Activated naive CD8-positive, alpha-beta T cell treated with anti-CD3 and anti-CD28 coated beads for 36 hours (primary cell): ENCODE results near the gene NXPH3. TPM values are rescaled to one million over a fixed set of nuclear protein-coding genes. Genes with fewer than 3 reads are reported as not detected.
A peak's percentile ranks its signal among the peaks of the same experiment; 100 is the strongest.
"Not testable (repeated sequence)": the region's sequence is repeated elsewhere in the genome, so short reads cannot be mapped to it uniquely, and the experiment has no call there.

Source experiments
- DNase-seq: peaks from one replicate; pipeline ENCODE4 v3.0.0; 2021
- H3K27ac Mint-ChIP-seq: one replicate; pipeline ENCODE4 v1.8.0; 2022; ENCODE audit warnings: mild to moderate bottlenecking, moderate library complexity, mixed read lengths
- H3K27me3 Mint-ChIP-seq: one replicate; pipeline ENCODE4 v1.8.0; 2022; ENCODE audit warnings: mild to moderate bottlenecking, mixed read lengths
- H3K36me3 Mint-ChIP-seq: one replicate; pipeline ENCODE4 v1.8.0; 2021; ENCODE audit warnings: mild to moderate bottlenecking, mixed read lengths
- H3K4me1 Mint-ChIP-seq: one replicate; pipeline ENCODE4 v1.8.0; 2021; ENCODE audit warnings: mixed read lengths
- H3K4me3 Mint-ChIP-seq: one replicate; pipeline ENCODE4 v1.8.0; 2022; ENCODE audit warnings: mild to moderate bottlenecking, moderate library complexity, mixed read lengths
- H3K9me3 Mint-ChIP-seq: one replicate; pipeline ENCODE4 v1.8.0; 2022; ENCODE audit warnings: mixed read lengths
- total RNA-seq, 2 experiments: library from RNA; stranded (reverse); gene quantifications; one replicate each; pipeline ENCODE4 v1.2.3, GENCODE V29; 2021

The NXPH3 gene
- total RNA-seq, 2 experiments from 2014 or later, result 0.10 to 0.18 TPM

GRCh38 chr17:49550764-49551163 is 24.9 kb upstream of the NXPH3 start:
- not testable (repeated sequence) for H3K27me3 Mint-ChIP-seq, H3K9me3 Mint-ChIP-seq, DNase-seq, H3K36me3 Mint-ChIP-seq, H3K4me3 Mint-ChIP-seq, H3K27ac Mint-ChIP-seq, H3K4me1 Mint-ChIP-seq

GRCh38 chr17:49551221-49552069 is 24.2 kb upstream of the NXPH3 start:
- no peak overlapping the region for H3K27ac Mint-ChIP-seq
- peaks cover 2% of the 10 kb centered on the region for H3K4me1 Mint-ChIP-seq
- no peaks in the 10 kb centered on the region for H3K9me3 Mint-ChIP-seq
- no peaks in the 10 kb centered on the region for H3K36me3 Mint-ChIP-seq
- H3K27me3 Mint-ChIP-seq, result no peaks in the 10 kb centered on the region
- H3K4me3 Mint-ChIP-seq, result no peak overlapping the region
- DNase-seq, result no peak

GRCh38 chr17:49552070-49552751 is 23.5 kb upstream of the NXPH3 start:
- no peak for DNase-seq
- no peaks in the 10 kb centered on the region for H3K36me3 Mint-ChIP-seq
- H3K9me3 Mint-ChIP-seq, result no peaks in the 10 kb centered on the region
- H3K4me1 Mint-ChIP-seq, result peaks cover 2% of the 10 kb centered on the region
- H3K4me3 Mint-ChIP-seq, result no peak overlapping the region
- peaks cover under 1% of the 10 kb centered on the region for H3K27me3 Mint-ChIP-seq
- no peak overlapping the region for H3K27ac Mint-ChIP-seq

DNA sequence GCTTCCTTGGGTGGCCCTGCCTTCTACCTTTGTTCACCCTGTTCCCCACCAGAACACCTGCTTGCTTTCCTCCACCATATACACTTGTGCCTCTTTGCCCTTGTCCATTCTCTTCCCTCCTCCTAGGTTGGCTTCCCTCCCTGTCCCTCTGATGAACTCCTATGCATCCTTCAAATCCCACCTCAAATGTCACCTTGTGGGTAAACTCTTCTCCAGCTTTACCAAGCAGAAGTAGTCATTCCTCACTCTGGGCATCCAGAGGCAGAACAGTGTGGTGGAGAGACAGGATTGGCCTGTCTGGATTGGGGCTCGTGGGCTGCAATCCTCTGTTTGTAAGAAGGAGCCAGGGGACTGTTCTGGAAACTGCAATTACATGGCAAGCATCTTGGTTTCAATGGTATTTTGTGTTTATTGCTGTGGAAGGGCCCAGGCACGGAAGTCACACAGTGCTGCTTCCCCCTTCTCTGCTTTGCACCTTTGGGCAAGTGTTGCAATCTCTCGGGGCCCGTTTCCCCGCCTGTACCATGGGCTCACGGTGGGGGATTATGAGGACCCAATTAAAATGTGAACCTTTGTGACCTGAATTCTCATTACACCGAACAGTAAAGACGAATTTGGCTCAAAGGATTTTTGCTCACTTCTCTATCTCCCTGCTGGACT is 21.9 kb upstream of the NXPH3 start:
- H3K9me3 Mint-ChIP-seq, result no peaks in the 10 kb centered on the region
- H3K36me3 Mint-ChIP-seq, result no peaks in the 10 kb centered on the region
- no peak for DNase-seq
- H3K27ac Mint-ChIP-seq, result peak overlapping the region; percentile 57
- peaks cover 12% of the 10 kb centered on the region for H3K27me3 Mint-ChIP-seq
- no peak overlapping the region for H3K4me3 Mint-ChIP-seq
- peaks cover 6% of the 10 kb centered on the region for H3K4me1 Mint-ChIP-seq

DNA sequence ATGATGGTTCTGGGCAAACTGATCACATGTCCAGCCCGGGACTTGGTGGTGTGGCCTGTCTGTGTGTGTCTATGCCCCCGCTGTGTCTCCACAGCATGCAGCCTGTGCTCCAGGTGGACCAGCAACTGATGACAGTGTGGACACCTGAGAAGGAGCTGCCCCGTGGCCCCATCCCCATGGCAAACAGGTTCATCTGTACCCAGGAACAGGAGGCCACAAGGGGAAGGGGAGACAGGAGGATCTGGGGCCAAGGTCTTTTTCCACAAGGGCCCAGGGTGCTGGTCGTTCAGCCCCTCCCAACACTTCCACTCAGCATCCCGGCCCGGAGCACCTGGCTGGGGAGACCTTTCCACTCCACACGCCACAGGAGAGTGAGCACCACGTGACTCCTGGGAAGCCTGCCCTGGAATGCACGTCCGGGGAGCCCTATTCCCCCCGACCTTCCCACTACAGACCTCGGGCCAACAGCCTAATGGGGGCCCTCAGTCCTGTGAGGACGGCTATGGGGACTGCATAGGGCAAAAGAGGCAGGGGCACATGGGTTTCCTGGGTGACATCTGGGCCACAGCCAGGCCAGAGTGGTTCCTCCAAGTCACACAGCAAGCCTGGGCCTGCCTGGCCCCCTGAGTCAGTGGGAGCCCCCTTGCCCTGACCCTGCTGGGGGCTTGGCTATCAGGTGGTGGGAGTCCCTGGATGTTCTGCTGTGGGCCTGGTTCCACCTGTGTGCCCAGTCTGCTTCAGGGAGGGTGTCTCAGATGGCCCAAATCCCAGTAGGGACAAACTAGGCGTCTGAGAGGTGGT is 20.8 kb upstream of the NXPH3 start:
- Mint-ChIP-seq H3K36me3 (no peaks in the 10 kb centered on the region), H3K27ac (no peak overlapping the region), H3K9me3 (no peaks in the 10 kb centered on the region), H3K4me3 (no peak overlapping the region), H3K4me1 (peaks cover 6% of the 10 kb centered on the region), H3K27me3 (peaks cover 16% of the 10 kb centered on the region)
- DNase-seq, result no peak

DNA sequence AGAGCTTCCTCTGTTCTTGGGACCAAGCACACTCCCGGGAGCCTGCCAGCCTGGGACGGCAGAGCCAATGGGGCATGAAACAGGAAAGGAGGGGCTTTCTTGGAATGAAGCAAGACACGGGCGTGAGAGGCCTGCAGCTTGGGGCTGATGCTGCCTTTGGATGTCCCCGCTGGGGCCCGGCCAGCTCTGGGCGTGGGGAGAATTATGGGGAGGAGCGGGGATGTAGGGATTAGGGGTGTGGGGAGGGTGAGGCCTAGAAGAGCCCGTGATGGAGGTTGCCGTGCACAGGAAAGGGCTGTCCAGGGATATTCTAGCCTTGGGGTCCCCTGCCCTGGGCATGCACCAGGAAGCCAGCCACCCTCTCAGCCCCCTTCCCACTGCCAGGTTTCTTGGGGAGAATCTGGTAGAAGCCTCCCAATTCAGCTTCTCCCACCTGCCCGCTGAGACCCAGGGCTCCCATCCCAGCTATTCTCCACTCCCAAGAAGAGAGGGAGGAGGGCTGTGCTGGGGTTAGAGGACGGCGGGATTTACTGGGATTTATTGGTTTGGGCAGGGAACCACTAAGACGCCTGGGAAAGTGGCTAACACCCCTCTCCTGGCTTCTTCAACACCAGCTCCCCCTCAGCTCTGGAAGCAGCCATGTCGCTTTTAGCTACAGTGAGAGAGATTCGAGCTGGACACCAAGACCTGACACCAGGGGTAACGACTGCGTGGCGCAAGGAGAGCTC is 20.0 kb upstream of the NXPH3 start:
- H3K27ac Mint-ChIP-seq, result peak overlapping the region; percentile 51

DNA sequence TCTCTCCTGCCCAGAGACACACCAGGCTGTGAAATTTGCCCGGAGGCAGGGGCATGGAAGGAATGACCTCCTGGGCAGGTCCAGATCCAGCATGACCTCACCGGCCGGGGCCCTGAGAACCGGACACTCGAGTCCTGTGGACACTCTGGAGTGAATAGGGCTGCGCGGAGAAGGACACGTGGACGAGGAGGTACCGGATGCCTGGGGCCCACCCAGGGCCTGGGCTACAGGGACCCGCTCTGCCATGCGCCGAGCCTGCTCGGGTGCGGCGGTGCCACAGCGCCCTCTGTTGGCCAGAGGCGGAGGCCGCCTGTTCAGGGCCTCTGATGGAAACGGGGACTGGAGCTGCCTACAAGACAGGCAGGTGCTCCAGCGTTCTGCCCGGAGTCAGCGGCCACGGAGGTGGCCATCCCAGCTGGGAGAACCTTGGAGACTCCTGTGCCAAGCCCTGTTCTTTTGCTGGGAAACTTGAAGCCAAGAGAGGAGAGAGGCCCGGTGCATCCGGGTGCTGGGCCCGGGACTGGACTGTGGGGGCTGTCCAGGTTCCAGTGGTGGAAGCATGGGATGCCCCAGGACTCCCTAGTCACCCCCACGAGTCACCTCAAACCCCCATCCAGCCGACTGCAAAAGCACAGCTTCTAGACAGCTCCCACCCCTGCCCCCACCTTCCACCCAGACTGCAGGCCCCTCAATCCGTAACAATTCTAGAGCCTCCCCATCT is 19.3 kb upstream of the NXPH3 start:
- H3K9me3 Mint-ChIP-seq, result no peaks in the 10 kb centered on the region
- peaks cover 16% of the 10 kb centered on the region for H3K27me3 Mint-ChIP-seq
- no peaks in the 10 kb centered on the region for H3K36me3 Mint-ChIP-seq
- peak overlapping the region; percentile 51 for H3K27ac Mint-ChIP-seq
- peaks cover 6% of the 10 kb centered on the region for H3K4me1 Mint-ChIP-seq
- peak; percentile 90 for DNase-seq
- no peak overlapping the region for H3K4me3 Mint-ChIP-seq

More for the DNA sequence above, 20.0 kb upstream of the NXPH3 start:
- H3K9me3 Mint-ChIP-seq, result no peaks in the 10 kb centered on the region
- H3K27me3 Mint-ChIP-seq, result peaks cover 16% of the 10 kb centered on the region
- peaks cover 6% of the 10 kb centered on the region for H3K4me1 Mint-ChIP-seq
- no peaks in the 10 kb centered on the region for H3K36me3 Mint-ChIP-seq
- no peak overlapping the region for H3K4me3 Mint-ChIP-seq
- no peak for DNase-seq

GRCh38 chr17:49557312-49558024 is 18.2 kb upstream of the NXPH3 start:
- peaks cover 6% of the 10 kb centered on the region for H3K4me1 Mint-ChIP-seq
- peaks cover 16% of the 10 kb centered on the region for H3K27me3 Mint-ChIP-seq
- no peaks in the 10 kb centered on the region for H3K36me3 Mint-ChIP-seq
- H3K4me3 Mint-ChIP-seq, result no peak overlapping the region
- H3K27ac Mint-ChIP-seq, result no peak overlapping the region
- no peaks in the 10 kb centered on the region for H3K9me3 Mint-ChIP-seq
- peak; percentile 39 for DNase-seq

DNA sequence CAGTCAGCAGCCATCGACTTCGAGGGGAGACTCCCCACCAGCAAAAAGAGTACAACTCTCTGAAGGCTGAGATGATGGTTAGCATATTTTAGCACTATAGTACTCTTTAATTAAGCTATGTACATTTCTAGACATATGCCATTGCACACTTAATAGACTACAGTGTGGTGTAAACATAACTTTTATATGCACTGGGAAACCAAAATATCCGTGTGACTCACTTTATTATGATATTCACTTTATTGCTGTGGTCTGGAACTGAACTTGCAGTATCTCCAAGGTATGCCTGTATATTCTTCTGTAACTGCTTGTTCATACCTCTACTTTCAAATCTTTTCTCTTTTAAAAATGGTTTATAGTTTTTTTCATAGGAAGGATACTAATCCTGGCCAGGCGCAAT is 11.0 kb upstream of the NXPH3 start:
- Mint-ChIP-seq H3K9me3 (no peaks in the 10 kb centered on the region), H3K4me1 (peaks cover 17% of the 10 kb centered on the region), H3K27me3 (peaks cover 10% of the 10 kb centered on the region)

GRCh38 chr17:49565948-49566491 is 9.7 kb upstream of the NXPH3 start:
- peaks cover 20% of the 10 kb centered on the region for H3K4me1 Mint-ChIP-seq
- no peaks in the 10 kb centered on the region for H3K36me3 Mint-ChIP-seq
- H3K27ac Mint-ChIP-seq, result no peak overlapping the region
- H3K9me3 Mint-ChIP-seq, result no peaks in the 10 kb centered on the region
- no peak overlapping the region for H3K4me3 Mint-ChIP-seq
- peaks cover 14% of the 10 kb centered on the region for H3K27me3 Mint-ChIP-seq
- DNase-seq, result peak; percentile 47

More for the DNA sequence above, 11.0 kb upstream of the NXPH3 start:
- no peak overlapping the region for H3K4me3 Mint-ChIP-seq
- DNase-seq, result no peak
- H3K36me3 Mint-ChIP-seq, result no peaks in the 10 kb centered on the region
- no peak overlapping the region for H3K27ac Mint-ChIP-seq

- Mint-ChIP-seq H3K9me3 (no peaks in the 10 kb centered on the region), H3K27ac (no peak overlapping the region), H3K36me3 (no peaks in the 10 kb centered on the region), H3K4me1 (peaks cover 20% of the 10 kb centered on the region), H3K27me3 (peaks cover 21% of the 10 kb centered on the region), H3K4me3 (no peak overlapping the region)
- DNase-seq, result no peak
These were observed 9.0 kb upstream of the NXPH3 start for GRCh38 chr17:49566668-49567071.

DNA sequence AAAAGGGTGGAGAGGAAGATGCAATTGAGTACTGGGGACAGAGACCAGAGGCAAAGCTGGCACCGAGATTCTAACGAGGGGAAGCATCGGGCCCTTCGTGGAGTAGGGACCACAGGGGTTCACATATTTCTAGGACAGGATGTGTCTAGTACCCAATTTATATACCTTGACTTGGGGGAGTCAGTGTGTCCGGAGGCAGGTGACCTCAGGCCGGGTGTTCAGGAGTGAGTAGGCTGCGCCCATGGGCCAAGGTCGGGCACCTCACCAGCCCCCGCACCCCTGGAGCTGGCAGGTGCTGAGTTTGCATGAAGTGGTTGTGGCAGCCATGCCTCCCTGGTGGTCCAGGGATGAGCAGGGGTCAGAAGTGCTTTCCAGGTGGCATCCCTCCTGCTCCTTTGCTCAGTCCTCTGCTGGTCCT is 8.6 kb upstream of the NXPH3 start:
- Mint-ChIP-seq H3K27ac (no peak overlapping the region), H3K27me3 (peaks cover 25% of the 10 kb centered on the region), H3K36me3 (no peaks in the 10 kb centered on the region), H3K9me3 (no peaks in the 10 kb centered on the region), H3K4me3 (no peak overlapping the region), H3K4me1 (peaks cover 20% of the 10 kb centered on the region)
- DNase-seq, result no peak
